HEK293 (cell line): ENCODE data around the gene CREB5.

Source experiments
- BCL11A ChIP-seq: fragments of 450-650 bp; formaldehyde crosslinking; IDR thresholded peaks from 2 replicates; pipeline ENCODE4 v1.5.1; 2016; ENCODE audit warnings: low read depth, missing biosample characterization, missing genetic modification characterization
- ZBTB11 ChIP-seq: fragments of 450-650 bp; formaldehyde crosslinking; conservative IDR thresholded peaks from 2 replicates; pipeline ENCODE4 v1.5.1; 2016; ENCODE audit warnings: low read depth, missing biosample characterization, missing genetic modification characterization

GRCh38 chr7:28868712-28869111, 456.4 kb downstream of the CREB5 start:
- TF ChIP-seq BCL11A (tag by site-specific recombination): no peak
- TF ChIP-seq ZBTB11 (tag by site-specific recombination): no peak
